ENCODE data around the gene ARHGEF2. TPM values are rescaled to one million over a fixed set of nuclear protein-coding genes. Genes with fewer than 3 reads are reported as not detected.

Gene ARHGEF2
- total and polyA plus RNA-seq, 2 donors (not counting 3 experiments of a cell fraction or from before 2014, with no cell fraction given) = 59.2 to 118 TPM

- dilution Hi-C loops (cut with MboI; ENCODE audit: extremely low pct_ligation_motif_present, low sequenced_read_pairs) (no loop called here), intact Hi-C loops (cut with micrococcal nuclease) (no loop called here)
- ChIA-PET POLR2A (no interaction called here), CTCF (interaction anchor here (1.0 kb wide), 1 partner anchor 54 kb away, joined by 3 read pairs; no protein-coding TSS in a partner anchor)
- TF ChIP-seq, protein P1, sequence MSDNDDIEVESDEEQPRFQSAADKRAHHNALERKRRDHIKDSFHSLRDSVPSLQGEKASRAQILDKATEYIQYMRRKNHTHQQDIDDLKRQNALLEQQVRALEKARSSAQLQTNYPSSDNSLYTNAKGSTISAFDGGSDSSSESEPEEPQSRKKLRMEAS (IDR thresholded peaks at IDR 0.05; ENCODE audit: insufficient read depth, insufficient read length) = no peak
- TF ChIP-seq GATA2 (IDR thresholded peaks at IDR 0.05; ENCODE audit: insufficient read depth, insufficient read length, low read depth, low read length) (no peak), MYC (IDR thresholded peaks at IDR 0.05; ENCODE audit: low read depth, low read length) (no peak)
- H3K27ac ChIP-seq (ENCODE audit: insufficient read depth, low read depth, low read length) = no peak overlapping the region
- no peaks in the 10 kb centered on the region for H4K20me1 ChIP-seq (replicated peaks; ENCODE audit: control insufficient read depth, extremely low read depth, insufficient read depth, low read length)
- peaks cover 37 to 48% of the 10 kb centered on the region in 2 experiments for H3K36me3 ChIP-seq (ENCODE audit: control insufficient read depth in 2 of 2, extremely low read depth in 1 of 2, insufficient read depth in 2 of 2, low read length in 2 of 2)
- H3K9ac ChIP-seq (replicated peaks; ENCODE audit: extremely low read depth, insufficient read depth, low read length) = no peak overlapping the region
- no peaks in the 10 kb centered on the region for H3K9me3 ChIP-seq (replicated peaks; ENCODE audit: control insufficient read depth, insufficient read depth, low read length)
- H3K9me1 ChIP-seq (replicated peaks; ENCODE audit: control insufficient read depth, extremely low read depth, insufficient read depth, low read length) = no peaks in the 10 kb centered on the region
- DNase-seq (ENCODE audit: low read depth, low spot score) (no peak), FAIRE-seq (no peak)
- no peaks in the 10 kb centered on the region for H3K27me3 ChIP-seq (ENCODE audit: control insufficient read depth in 2 of 2, insufficient read depth in 2 of 2, low read length in 2 of 2)
- peaks cover 15% of the 10 kb centered on the region for H3K79me2 ChIP-seq (ENCODE audit: control insufficient read depth, insufficient read depth, low read length)
- H2AFZ ChIP-seq (ENCODE audit: low read depth, low read length) = no peak overlapping the region
- H3K4me2 ChIP-seq (ENCODE audit: insufficient read depth, low read length) = no peak overlapping the region
- no peaks in the 10 kb centered on the region for H3K4me1 ChIP-seq (ENCODE audit: control insufficient read depth, extremely low read depth, insufficient read depth, low read length)
- BruUV-seq (replicated peaks) = no TSS peak
- no peak overlapping the region for H3K4me3 ChIP-seq (replicated peaks in 1 of 3; ENCODE audit: insufficient read depth in 1 of 3, low read depth in 1 of 3, low read length in 3 of 3)
Measured at GRCh38 chr1:156012051-156012817, 33.9 kb upstream of the ARHGEF2 start.

- Histone ChIP-seq H3K4me2 (ENCODE audit: insufficient read depth, low read length) (no peak overlapping the region), H3K79me2 (ENCODE audit: control insufficient read depth, insufficient read depth, low read length) (peaks cover 6% of the 10 kb centered on the region), H3K4me3 (replicated peaks in 1 of 3; ENCODE audit: insufficient read depth in 1 of 3, low read depth in 1 of 3, low read length in 3 of 3) (no peak overlapping the region), H3K9me3 (replicated peaks; ENCODE audit: control insufficient read depth, insufficient read depth, low read length) (no peaks in the 10 kb centered on the region), H2AFZ (ENCODE audit: low read depth, low read length) (no peak overlapping the region), H3K27ac (ENCODE audit: insufficient read depth, low read depth, low read length) (no peak overlapping the region), H3K27me3 (ENCODE audit: control insufficient read depth in 2 of 2, insufficient read depth in 2 of 2, low read length in 2 of 2) (no peaks in the 10 kb centered on the region), H3K9ac (replicated peaks; ENCODE audit: extremely low read depth, insufficient read depth, low read length) (no peak overlapping the region), H4K20me1 (replicated peaks; ENCODE audit: control insufficient read depth, extremely low read depth, insufficient read depth, low read length) (no peaks in the 10 kb centered on the region), H3K36me3 (ENCODE audit: control insufficient read depth in 2 of 2, extremely low read depth in 1 of 2, insufficient read depth in 2 of 2, low read length in 2 of 2) (peaks cover 29 to 44% of the 10 kb centered on the region in 2 experiments), H3K9me1 (replicated peaks; ENCODE audit: control insufficient read depth, extremely low read depth, insufficient read depth, low read length) (no peaks in the 10 kb centered on the region), H3K4me1 (ENCODE audit: control insufficient read depth, extremely low read depth, insufficient read depth, low read length) (no peaks in the 10 kb centered on the region)
- DNase-seq (ENCODE audit: low read depth, low spot score) (no peak), FAIRE-seq (no peak)
- no TSS peak for BruUV-seq (replicated peaks)
- dilution Hi-C loops (cut with MboI; ENCODE audit: extremely low pct_ligation_motif_present, low sequenced_read_pairs) (no loop called here), intact Hi-C loops (cut with micrococcal nuclease) (no loop called here)
- ChIA-PET POLR2A (no interaction called here), CTCF (interaction anchor here (0.9 to 2.7 kb wide), 3 partner anchors 13 to 71 kb away, joined by 3 to 15 read pairs (median 6); no protein-coding TSS in a partner anchor)
- no peak for TF ChIP-seq POLR2A (IDR thresholded peaks at IDR 0.05; ENCODE audit: low read depth, low read length)
Measured at GRCh38 chr1:156009404-156009803, 31.1 kb upstream of the ARHGEF2 start.

Measured in endothelial cell of umbilical vein (primary cell).